K562 (cell line): Measurements from ENCODE around the gene UBE2G2. TPM values are rescaled to one million over a fixed set of nuclear protein-coding genes. Genes with fewer than 3 reads are reported as not detected.

Experiments
- CHD4 ChIP-seq: fragments of 200-600 bp; sonication (generic); IDR thresholded peaks from 3 replicates; pipeline ENCODE4 v1.6.1; 2012; ENCODE audit warnings: low read depth, mild to moderate bottlenecking, mixed read lengths, low read length, inconsistent platforms; ENCODE audit not compliant: insufficient read depth, insufficient replicate concordance, poor library complexity, severe bottlenecking
- EZH2 ChIP-seq: IDR thresholded peaks from 2 replicates; pipeline ENCODE4 v1.6.1; 2012; ENCODE audit warnings: low read depth, mild to moderate bottlenecking, inconsistent platforms, low read length, borderline replicate concordance
- FIP1L1 ChIP-seq: fragments of 200-400 bp; formaldehyde crosslinking; IDR thresholded peaks from 2 replicates; pipeline ENCODE4 v1.6.1; 2018; ENCODE audit warnings: mild to moderate bottlenecking, low read depth, low read length; ENCODE audit not compliant: poor library complexity, severe bottlenecking
- HNRNPUL1 ChIP-seq: fragments of 200-400 bp; formaldehyde crosslinking; IDR thresholded peaks from 2 replicates; pipeline ENCODE4 v1.6.1; 2017; ENCODE audit warnings: low read length
- ILF3 ChIP-seq: fragments of 450-650 bp; IDR thresholded peaks from 2 replicates; pipeline ENCODE4 v1.6.1; 2018; ENCODE audit warnings: antibody characterized with exemption, mild to moderate bottlenecking, moderate library complexity, borderline replicate concordance
- MCM2 ChIP-seq: fragments of 450-650 bp; IDR thresholded peaks from 2 replicates; pipeline ENCODE4 v1.6.1; 2017; ENCODE audit warnings: low read depth, mild to moderate bottlenecking
- TEAD1 ChIP-seq, 2 experiments: fragments of 450-650 bp in 1 of 2; sonication (generic) in 1 of 2; formaldehyde crosslinking; IDR thresholded peaks; 2 replicates each; pipeline versions ENCODE4 v1.4.0 to v1.8.0; 2020 to 2022; ENCODE audit warnings: mild to moderate bottlenecking in 2 of 2, missing genetic modification reagents in 1 of 2
- ZFP36 ChIP-seq: fragments of 150-350 bp; IDR thresholded peaks from 2 replicates; pipeline ENCODE4 v1.6.1; 2018; ENCODE audit warnings: low read length, low read depth; ENCODE audit not compliant: partially characterized antibody
- ZKSCAN1 ChIP-seq: fragments of 150-350 bp; IDR thresholded peaks from 2 replicates; pipeline ENCODE4 v1.6.1; 2016; ENCODE audit warnings: low read depth, low read length
- ZNF766 ChIP-seq: fragments of 200-800 bp; sonication (Bioruptor generic); conservative IDR thresholded peaks from 2 replicates; pipeline ENCODE4 v1.6.1; 2016; ENCODE audit warnings: missing genetic modification characterization, missing compliant biosample characterization
- polyA plus RNA-seq, 8 experiments: library from polyadenylated mRNA; depleted of rRNA in 4 of 8; stranded (reverse) in 5 of 8; unstranded in 3 of 8; fragments of >200 nt; fragmentation: Nextera tagmentation in 2 of 8; fragmentation: Illumina TruSeq in 1 of 8; extraction: Ambion mirVana in 2 of 8; extraction: Trizol in 1 of 8; gene quantifications; 2 replicates each; pipeline versions ENCODE4 v1.2.1 to v1.2.3, GENCODE V29; 2011 to 2014; ENCODE audit warnings: inconsistent platforms in 1 of 8, missing spikeins in 1 of 8
- total RNA-seq, 7 experiments: library from RNA; depleted of rRNA in 6 of 7; stranded (reverse); fragments of >200 nt in 6 of 7; fragmentation: Illumina TruSeq in 2 of 7; extraction: Trizol in 2 of 7; gene quantifications; 2 replicates each; pipeline versions ENCODE4 v1.2.1 to v1.2.3, GENCODE V29; 2011 to 2021; ENCODE audit warnings: low replicate concordance in 1 of 7
- TF ChIP-seq, protein P1 (sequence below), 2 experiments: fragments of 450-650 bp in 1 of 2; sonication (generic) in 1 of 2; formaldehyde crosslinking in 1 of 2; IDR thresholded peaks; 2 replicates each; pipeline versions ENCODE4 v1.7.1 to v1.9.0; 2016 to 2022; ENCODE audit warnings: inconsistent platforms in 1 of 2, mild to moderate bottlenecking in 1 of 2, missing genetic modification reagents in 1 of 2
- TF ChIP-seq, protein P2 (sequence below): IDR thresholded peaks from 2 replicates; pipeline ENCODE4 v1.6.1; 2012; ENCODE audit warnings: low read depth, low read length, improper control_type of control experiment, borderline replicate concordance
- TF ChIP-seq, protein P3 (sequence below): fragments of 200-400 bp; formaldehyde crosslinking; IDR thresholded peaks from 2 replicates; pipeline ENCODE4 v1.6.1; 2017; ENCODE audit warnings: mild to moderate bottlenecking, low read depth, low read length, moderate library complexity

UBE2G2 gene
- total and polyA plus RNA-seq, 9 of the 15 experiments (the other 6 are each of a cell fraction or from before 2014, with no cell fraction given): 47.5 to 225 (median 140) TPM

DNA sequence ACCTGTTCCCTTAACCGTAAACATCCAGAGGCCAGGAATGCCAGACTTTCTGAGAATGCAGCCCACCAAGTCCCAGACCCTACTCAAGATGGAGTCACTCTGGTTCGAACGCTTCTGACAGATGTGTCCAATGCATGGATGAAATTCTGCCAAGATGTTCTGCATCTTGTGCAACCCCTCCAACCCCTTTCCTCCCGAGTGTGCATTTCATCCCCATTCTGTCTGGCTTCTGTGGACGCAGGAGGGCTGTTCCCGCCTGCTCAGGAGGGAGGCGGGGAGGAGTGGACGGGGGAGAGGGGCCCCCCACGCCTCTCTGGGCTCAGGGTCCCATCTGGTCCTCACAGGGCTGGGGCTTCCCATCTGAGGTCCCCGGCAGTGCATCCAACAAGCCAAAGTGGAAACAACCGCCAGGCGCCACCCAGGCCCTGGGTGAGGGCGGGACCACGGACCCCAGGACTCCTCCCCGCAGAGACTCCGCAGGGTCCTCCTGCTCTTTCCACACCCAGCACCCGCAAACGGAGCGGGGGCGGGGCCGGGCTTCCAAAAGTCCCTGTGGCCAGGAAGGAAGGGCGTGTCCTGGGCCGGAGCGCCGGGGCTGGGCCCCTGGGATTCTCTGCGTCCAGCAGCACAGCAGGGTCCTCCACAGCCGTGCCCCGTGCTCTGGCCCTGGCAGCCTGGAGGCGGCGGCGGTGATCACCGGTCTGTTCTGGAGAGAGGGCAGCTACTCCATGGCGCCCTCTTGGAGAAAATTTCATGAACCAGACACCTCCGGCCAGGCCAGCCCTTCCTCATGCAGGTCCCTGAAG, 44.0 kb upstream of the UBE2G2 start (continued):
- TF ChIP-seq, protein P1, sequence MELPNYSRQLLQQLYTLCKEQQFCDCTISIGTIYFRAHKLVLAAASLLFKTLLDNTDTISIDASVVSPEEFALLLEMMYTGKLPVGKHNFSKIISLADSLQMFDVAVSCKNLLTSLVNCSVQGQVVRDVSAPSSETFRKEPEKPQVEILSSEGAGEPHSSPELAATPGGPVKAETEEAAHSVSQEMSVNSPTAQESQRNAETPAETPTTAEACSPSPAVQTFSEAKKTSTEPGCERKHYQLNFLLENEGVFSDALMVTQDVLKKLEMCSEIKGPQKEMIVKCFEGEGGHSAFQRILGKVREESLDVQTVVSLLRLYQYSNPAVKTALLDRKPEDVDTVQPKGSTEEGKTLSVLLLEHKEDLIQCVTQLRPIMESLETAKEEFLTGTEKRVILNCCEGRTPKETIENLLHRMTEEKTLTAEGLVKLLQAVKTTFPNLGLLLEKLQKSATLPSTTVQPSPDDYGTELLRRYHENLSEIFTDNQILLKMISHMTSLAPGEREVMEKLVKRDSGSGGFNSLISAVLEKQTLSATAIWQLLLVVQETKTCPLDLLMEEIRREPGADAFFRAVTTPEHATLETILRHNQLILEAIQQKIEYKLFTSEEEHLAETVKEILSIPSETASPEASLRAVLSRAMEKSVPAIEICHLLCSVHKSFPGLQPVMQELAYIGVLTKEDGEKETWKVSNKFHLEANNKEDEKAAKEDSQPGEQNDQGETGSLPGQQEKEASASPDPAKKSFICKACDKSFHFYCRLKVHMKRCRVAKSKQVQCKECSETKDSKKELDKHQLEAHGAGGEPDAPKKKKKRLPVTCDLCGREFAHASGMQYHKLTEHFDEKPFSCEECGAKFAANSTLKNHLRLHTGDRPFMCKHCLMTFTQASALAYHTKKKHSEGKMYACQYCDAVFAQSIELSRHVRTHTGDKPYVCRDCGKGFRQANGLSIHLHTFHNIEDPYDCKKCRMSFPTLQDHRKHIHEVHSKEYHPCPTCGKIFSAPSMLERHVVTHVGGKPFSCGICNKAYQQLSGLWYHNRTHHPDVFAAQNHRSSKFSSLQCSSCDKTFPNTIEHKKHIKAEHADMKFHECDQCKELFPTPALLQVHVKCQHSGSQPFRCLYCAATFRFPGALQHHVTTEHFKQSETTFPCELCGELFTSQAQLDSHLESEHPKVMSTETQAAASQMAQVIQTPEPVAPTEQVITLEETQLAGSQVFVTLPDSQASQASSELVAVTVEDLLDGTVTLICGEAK (IDR thresholded peaks at IDR 0.05): no peak
- TF ChIP-seq, protein P1 (CRISPR knock-in tag; IDR thresholded peaks at IDR 0.05): no peak
- no peak for TF ChIP-seq HNRNPUL1
- TF ChIP-seq, protein P2, sequence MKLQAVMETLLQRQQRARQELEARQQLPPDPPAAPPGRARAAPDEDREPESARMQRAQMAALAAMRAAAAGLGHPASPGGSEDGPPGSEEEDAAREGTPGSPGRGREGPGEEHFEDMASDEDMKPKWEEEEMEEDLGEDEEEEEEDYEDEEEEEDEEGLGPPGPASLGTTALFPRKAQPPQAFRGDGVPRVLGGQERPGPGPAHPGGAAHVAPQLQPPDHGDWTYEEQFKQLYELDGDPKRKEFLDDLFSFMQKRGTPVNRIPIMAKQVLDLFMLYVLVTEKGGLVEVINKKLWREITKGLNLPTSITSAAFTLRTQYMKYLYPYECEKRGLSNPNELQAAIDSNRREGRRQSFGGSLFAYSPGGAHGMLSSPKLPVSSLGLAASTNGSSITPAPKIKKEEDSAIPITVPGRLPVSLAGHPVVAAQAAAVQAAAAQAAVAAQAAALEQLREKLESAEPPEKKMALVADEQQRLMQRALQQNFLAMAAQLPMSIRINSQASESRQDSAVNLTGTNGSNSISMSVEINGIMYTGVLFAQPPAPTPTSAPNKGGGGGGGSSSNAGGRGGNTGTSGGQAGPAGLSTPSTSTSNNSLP: no peak
- TF ChIP-seq, protein P3, sequence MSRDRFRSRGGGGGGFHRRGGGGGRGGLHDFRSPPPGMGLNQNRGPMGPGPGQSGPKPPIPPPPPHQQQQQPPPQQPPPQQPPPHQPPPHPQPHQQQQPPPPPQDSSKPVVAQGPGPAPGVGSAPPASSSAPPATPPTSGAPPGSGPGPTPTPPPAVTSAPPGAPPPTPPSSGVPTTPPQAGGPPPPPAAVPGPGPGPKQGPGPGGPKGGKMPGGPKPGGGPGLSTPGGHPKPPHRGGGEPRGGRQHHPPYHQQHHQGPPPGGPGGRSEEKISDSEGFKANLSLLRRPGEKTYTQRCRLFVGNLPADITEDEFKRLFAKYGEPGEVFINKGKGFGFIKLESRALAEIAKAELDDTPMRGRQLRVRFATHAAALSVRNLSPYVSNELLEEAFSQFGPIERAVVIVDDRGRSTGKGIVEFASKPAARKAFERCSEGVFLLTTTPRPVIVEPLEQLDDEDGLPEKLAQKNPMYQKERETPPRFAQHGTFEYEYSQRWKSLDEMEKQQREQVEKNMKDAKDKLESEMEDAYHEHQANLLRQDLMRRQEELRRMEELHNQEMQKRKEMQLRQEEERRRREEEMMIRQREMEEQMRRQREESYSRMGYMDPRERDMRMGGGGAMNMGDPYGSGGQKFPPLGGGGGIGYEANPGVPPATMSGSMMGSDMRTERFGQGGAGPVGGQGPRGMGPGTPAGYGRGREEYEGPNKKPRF: no peak
- TF ChIP-seq ZFP36: peak; percentile 94
- no peak for TF ChIP-seq MCM2
- TF ChIP-seq CHD4: no peak
- TF ChIP-seq EZH2: no peak
- peak in 1 of 2 experiments; percentile 75; a peak in 2 of 4 replicates for TF ChIP-seq TEAD1 (CRISPR knock-in tag; IDR thresholded peaks at IDR 0.05)
- TF ChIP-seq FIP1L1: peak; percentile 55
- TF ChIP-seq ZKSCAN1: no peak
- TF ChIP-seq ZNF766 (CRISPR knock-in tag): no peak
- no peak for TF ChIP-seq ILF3
